ENCODE data around the gene RPTOR.

The RPTOR gene

GRCh38 chr17:80904036-80904753 is 359.6 kb downstream of the RPTOR start:
- DNase-seq = no peak

DNA sequence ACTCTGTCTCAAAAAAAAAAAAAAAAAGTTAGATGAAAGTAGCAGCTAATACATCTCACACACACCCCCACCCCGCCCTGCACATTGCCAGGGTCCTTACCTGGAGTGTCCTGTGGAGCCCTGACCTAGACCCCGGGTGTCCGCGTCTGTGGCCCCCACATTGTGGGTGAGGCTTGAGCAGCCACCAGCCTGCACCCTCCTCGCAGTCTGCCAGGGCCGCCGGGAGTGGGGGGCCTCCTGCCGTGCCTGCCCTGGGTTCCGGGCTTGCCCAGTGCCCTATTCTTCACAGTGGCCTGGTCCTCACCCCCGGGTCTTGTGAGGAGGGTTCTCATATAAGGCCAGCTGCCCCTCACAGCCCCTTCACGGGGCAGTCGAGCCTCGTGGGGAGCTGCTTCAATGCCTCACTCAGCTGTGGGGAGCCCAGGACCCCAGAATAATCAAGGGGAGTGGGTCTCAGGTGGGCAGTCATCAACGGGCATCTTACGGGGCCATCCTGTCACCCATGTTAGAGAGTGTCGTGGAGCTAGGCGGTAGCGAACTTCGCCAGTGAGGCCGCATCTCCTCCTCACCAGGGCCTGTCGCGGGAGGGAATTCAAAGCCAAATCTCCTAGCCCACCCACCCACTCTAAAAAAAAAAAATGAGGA is 361.1 kb downstream of the RPTOR start:
- no peak for DNase-seq

GRCh38 chr17:80906364-80907259 is 362.0 kb downstream of the RPTOR start:
- no peak for DNase-seq

GRCh38 chr17:80907281-80907680 is 362.6 kb downstream of the RPTOR start:
- no peak for DNase-seq

DNA sequence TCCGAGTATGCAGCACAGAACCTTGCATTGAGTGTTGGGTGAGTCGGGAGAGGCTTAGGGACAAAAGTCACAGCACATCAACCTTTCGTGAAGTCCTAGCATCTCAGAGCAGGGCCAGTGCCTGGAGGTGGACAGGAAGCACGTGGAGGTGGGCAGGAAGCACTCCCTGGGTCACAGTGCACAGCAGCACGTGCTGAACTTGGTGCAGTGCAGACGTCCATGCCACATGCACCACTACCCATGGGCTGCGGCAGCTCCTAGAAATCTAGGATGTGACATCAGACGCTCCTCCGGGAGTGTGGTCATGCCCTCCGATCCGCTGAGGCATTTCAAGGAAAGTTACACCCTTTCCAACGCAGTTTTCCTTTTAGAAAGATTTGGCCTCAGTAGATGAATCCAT is 363.6 kb downstream of the RPTOR start:
- no peak for DNase-seq

- no peak for DNase-seq
These were observed 364.1 kb downstream of the RPTOR start for GRCh38 chr17:80908776-80909175.

- no peak for DNase-seq
These were observed 365.0 kb downstream of the RPTOR start for GRCh38 chr17:80909635-80910034.

DNA sequence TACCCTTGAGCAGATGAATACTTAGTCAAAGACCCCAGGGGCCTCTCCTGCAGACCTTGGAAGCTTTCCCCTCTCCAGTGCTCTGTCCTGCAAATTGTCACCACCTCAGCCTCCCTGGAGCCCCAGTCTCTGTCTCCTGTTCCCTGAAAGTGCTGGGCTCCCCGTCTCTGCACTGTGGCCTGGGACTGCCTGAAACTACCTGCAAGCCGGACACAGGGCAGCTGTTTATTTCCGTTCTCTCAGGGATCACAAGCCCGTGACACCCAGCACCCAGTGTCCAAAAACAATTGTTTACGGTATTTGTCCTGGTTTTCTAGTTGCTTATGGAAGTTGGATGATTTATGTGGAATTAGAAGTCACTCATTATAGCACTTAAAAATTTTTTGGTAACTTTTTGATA is 365.4 kb downstream of the RPTOR start:
- no peak for DNase-seq

- no peak for DNase-seq
These were observed 367.8 kb downstream of the RPTOR start for GRCh38 chr17:80912476-80912875.

- DNase-seq = no peak
These were observed 369.5 kb downstream of the RPTOR start for GRCh38 chr17:80913928-80914821.

DNA sequence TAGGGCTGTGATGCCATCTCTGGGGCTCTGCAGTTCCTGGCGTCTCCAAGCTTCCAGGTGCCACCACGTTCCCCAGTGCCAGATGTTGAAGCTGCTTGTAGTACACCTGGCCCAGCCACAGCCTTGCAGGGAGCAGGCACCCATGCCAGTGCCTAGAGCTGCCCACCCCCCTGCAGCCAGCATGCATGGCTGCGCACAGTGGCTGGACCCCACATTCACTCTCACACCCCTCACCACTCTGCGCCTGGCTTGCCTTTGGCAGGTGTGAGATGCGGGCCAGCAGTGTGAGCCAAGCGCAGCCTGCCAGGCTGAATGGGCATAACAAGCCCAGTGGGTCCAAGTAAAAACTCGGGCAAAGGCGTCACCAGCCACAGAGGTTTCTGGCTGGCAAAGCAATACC is 371.6 kb downstream of the RPTOR start:
- DNase-seq = no peak

DNA sequence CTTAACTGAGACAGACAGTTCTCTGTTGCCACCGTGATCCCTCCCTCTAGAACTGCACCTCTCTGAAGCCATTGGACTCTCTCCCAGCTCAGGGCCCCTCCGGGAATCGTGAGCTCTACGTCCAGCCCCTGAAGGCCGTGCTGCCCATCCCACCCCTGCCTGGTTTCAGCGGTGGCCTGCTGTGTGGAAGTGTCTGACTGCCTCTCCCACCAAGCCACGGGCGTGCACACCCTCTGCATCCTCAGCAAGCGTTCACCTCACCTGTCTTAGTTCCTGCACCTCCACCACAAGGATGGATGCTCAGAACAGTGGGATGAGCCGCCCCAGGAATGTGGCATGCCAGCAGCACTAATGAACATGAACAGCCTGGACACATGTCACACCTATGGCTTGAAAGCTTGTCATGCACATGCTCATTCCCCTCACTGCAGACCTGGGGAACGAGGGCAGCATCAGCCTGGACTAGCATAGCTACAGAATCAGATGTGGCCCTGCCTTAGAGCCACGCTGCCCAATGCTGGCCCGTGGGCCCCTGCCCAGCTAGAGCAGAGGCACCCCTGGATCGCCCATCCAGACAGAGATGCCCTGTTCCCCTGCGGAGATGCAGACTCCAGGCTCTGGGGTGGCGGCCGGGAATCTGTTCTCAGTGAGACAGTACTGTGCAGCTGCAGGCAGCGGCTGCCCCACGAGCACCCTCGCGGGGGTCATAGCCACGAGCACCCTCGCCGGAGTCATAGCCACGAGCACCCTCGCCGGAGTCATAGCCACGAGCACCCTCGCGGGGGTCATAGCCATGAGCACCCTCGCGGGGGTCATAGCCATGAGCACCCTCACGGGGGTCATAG is 373.3 kb downstream of the RPTOR start:
- no peak for DNase-seq

- DNase-seq = no peak
These were observed 374.1 kb downstream of the RPTOR start for GRCh38 chr17:80918731-80919130.

DNA sequence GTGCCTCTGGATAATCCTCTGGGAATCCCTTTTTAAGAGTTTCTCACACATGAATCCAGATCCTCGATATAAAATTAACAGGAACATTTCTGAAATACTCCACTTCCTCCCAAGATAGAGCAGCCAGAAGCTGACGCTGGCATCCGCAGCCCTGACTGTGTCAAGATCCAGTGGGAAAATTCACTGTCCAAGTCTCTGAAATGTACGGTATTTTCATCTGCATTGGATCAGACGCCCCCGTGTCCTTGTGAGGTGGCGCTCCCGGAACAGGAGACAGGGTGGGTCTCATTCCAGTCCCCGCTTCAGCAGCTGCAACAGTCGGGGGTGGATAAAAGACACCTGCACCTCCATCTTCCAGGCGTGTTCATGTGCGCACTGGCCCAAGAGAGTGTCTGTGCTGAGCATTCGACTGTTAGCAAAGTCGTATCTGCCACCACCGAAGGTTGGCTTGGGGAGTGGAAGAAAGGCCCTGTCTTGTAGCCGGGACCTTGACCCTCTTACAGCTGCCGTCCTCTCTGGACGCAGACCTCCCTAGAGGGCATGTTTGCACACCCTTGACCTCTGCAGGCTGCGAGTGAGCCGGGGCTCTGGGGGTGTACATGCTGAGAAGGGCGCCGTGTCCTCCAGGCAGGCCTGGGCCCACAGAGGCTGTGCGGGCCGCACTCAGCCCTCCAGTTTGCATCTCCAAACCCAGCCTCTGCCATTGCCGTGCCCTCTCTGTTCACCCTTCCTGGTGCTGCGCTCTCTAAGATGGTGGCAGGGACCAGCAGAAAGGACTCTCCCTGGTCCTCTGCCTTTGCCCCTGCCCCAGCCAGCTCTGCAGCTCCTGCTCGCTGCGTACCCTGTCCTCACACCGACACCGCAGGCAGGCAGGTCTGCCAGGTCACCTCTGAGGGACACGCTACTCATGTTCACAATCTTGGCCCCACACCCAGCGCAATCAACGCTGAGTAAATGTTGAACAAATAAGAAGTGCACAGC is 375.0 kb downstream of the RPTOR start:
- no peak for DNase-seq

GRCh38 chr17:80920441-80920840 is 375.8 kb downstream of the RPTOR start:
- no peak for DNase-seq

DNA sequence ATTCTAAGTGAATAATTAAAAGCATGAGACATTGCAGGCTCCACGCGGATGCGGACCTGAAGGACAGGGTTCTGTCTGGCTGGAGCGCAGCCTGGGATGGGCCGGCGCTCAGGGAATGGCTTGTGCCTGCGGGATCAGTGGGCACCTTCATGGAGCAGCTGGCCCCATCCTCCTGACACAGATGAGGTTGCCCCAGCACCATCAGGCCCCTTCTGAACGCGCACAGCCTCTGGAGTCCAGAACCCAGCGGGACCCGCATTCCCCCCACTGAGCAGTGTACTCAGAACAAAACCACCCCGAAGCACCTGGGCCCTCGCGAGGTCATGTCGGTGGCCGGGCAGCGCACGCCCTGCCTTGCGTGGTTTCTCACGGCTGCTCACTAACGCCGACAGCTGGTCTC is 376.5 kb downstream of the RPTOR start:
- DNase-seq = no peak

- DNase-seq = no peak
These were observed 377.3 kb downstream of the RPTOR start for GRCh38 chr17:80921741-80922579.

GRCh38 chr17:80922580-80923160 is 378.0 kb downstream of the RPTOR start:
- DNase-seq = no peak
